Smooth muscle cell of the brain vasculature (primary cell): Measurements from ENCODE around the gene ZNF646.

Source experiments
- DNase-seq: peaks from one replicate; pipeline ENCODE4 v3.0.0-alpha.2; 2012; ENCODE audit warnings: low read depth, low spot score

The ZNF646 gene

GRCh38 chr16:31108035-31108793, 34.0 kb downstream of the ZNF646 start, which contains the start of gene BCKDK:
Gene BCKDK, plus strand, starts transcription at chr16:31108386. Its CDS starts 838 bp downstream, at chr16:31109224.
- no peak for DNase-seq

GRCh38 chr16:31108794-31109558, 34.8 kb downstream of the ZNF646 start:
- DNase-seq, result no peak

GRCh38 chr16:31109622-31110021, 35.4 kb downstream of the ZNF646 start:
- DNase-seq, result no peak

GRCh38 chr16:31110106-31111034, 36.1 kb downstream of the ZNF646 start:
- DNase-seq, result no peak

- DNase-seq, result no peak
Observed at GRCh38 chr16:31111881-31112466, 37.8 kb downstream of the ZNF646 start.

- DNase-seq, result no peak
Observed at GRCh38 chr16:31112711-31113110, 38.5 kb downstream of the ZNF646 start.

GRCh38 chr16:31113121-31114120, 39.2 kb downstream of the ZNF646 start:
- DNase-seq, result no peak

- DNase-seq, result no peak
Observed at GRCh38 chr16:31114468-31114867, 40.2 kb downstream of the ZNF646 start.

GRCh38 chr16:31117384-31118222, 43.4 kb downstream of the ZNF646 start, which contains the start of gene KAT8:
Gene KAT8, plus strand, starts transcription at chr16:31117664. Its CDS starts 18 bp downstream, at chr16:31117682.
- DNase-seq, result peak; percentile 96

- DNase-seq, result no peak
Observed at GRCh38 chr16:31118223-31119155, 44.3 kb downstream of the ZNF646 start.

- DNase-seq, result no peak
Observed at GRCh38 chr16:31120129-31120528, 45.9 kb downstream of the ZNF646 start.

GRCh38 chr16:31125844-31126243, 51.6 kb downstream of the ZNF646 start:
- no peak for DNase-seq

- DNase-seq, result no peak
Observed at GRCh38 chr16:31127182-31127581, 53.0 kb downstream of the ZNF646 start.

- DNase-seq, result no peak
Observed at GRCh38 chr16:31128711-31129567, 54.7 kb downstream of the ZNF646 start.

GRCh38 chr16:31129568-31130335, 55.5 kb downstream of the ZNF646 start:
- DNase-seq, result no peak

GRCh38 chr16:31130336-31130891, 56.2 kb downstream of the ZNF646 start:
- no peak for DNase-seq
